HepG2 (cell line): ENCODE results near the gene SPIRE1. TPM values are rescaled to one million over a fixed set of nuclear protein-coding genes. Genes with fewer than 3 reads are reported as not detected.

Experiments
- ATAC-seq: fragments of 200-7000 bp; cut with Tn5 transposase; 3 replicates; pipeline ENCODE4 v1.9.1; 2020; ENCODE audit warnings: mild to moderate bottlenecking, moderate library complexity
- BruUV-seq: library from RNA; stranded (reverse); fragments of 400-500 nt; replicated peaks from 2 replicates; lab custom pipeline; 2021; lab: Mats Ljungman, UMichigan
- CTCF ChIA-PET: fragments of 300-600 bp; formaldehyde crosslinking; extraction: SDS; loops from one replicate; lab custom pipeline; 2021; ENCODE audit warnings: low total read pairs, inconsistent platforms, low intra/inter-chr PET ratio; lab: Yijun Ruan, JAX
- POLR2A ChIA-PET: fragments of 350-600 bp; sonication (Branson Sonifier 250); formaldehyde crosslinking; loops from one replicate; lab custom pipeline; 2020; ENCODE audit warnings: antibody characterized with exemption, inconsistent platforms; lab: Yijun Ruan, JAX
- DNase-seq: peaks from one replicate; pipeline ENCODE4 v3.0.0-alpha.2; 2015; ENCODE audit warnings: low spot score
- FAIRE-seq: peaks from 3 replicates; lab custom pipeline; 2011; peaks lifted over from hg19 to GRCh38; lab: Jason Lieb, UNC
- H2AFZ ChIP-seq: one replicate; pipeline ENCODE4 v1.6.1; 2011; ENCODE audit warnings: low read length, inconsistent platforms
- H3K27ac ChIP-seq: fragments of 300-600 bp; 3 replicates; pipeline ENCODE4 v1.8.0; 2011; ENCODE audit warnings: mixed run types, mild to moderate bottlenecking, mixed read lengths, low read length, inconsistent platforms; ENCODE audit not compliant: insufficient read depth; ENCODE audit errors: extremely low read length
- H3K27me3 ChIP-seq, 2 experiments: fragments of 200-600 bp in 1 of 2; 2 replicates in 1 of 2; 3 replicates in 1 of 2; pipeline versions ENCODE4 v1.6.0 to v1.8.0; 2011; ENCODE audit warnings: low read length in 2 of 2, mild to moderate bottlenecking in 2 of 2, moderate library complexity in 2 of 2, inconsistent platforms in 1 of 2; ENCODE audit not compliant: insufficient read depth in 2 of 2, control insufficient read depth in 1 of 2
- H3K36me3 ChIP-seq, 2 experiments: fragments of 200-600 bp in 1 of 2; replicated peaks in 1 of 2; 2 replicates in 1 of 2; 3 replicates in 1 of 2; pipeline versions ENCODE4 v1.5.1 to v1.8.0; 2011; ENCODE audit warnings: low read length in 2 of 2, inconsistent platforms in 1 of 2; ENCODE audit not compliant: insufficient read depth in 2 of 2, control insufficient read depth in 1 of 2
- H3K4me1 ChIP-seq: 2 replicates; pipeline ENCODE4 v1.5.1; 2012; ENCODE audit warnings: low read length, inconsistent platforms; ENCODE audit not compliant: insufficient read depth
- H3K4me2 ChIP-seq: 2 replicates; pipeline ENCODE4 v1.6.0; 2011; ENCODE audit warnings: low read depth, low read length, inconsistent platforms
- H3K4me3 ChIP-seq, 3 experiments: fragments of 200-600 bp in 1 of 3; sonication (generic), shearing (Covaris generic) in 1 of 3; replicated peaks in 1 of 3; 2 replicates each; pipeline ENCODE4 v1.5.1; 2011 to 2016; ENCODE audit warnings: low read length in 3 of 3, inconsistent platforms in 2 of 3, low read depth in 2 of 3, mild to moderate bottlenecking in 2 of 3, control low read depth in 1 of 3, mixed read lengths in 1 of 3; ENCODE audit not compliant: insufficient read depth in 1 of 3
- H3K79me2 ChIP-seq: one replicate; pipeline ENCODE4 v1.6.1; 2011; ENCODE audit warnings: low read length, inconsistent platforms; ENCODE audit not compliant: insufficient read depth
- H3K9ac ChIP-seq: 2 replicates; pipeline ENCODE4 v1.6.0; 2011; ENCODE audit warnings: mild to moderate bottlenecking, low read depth, low read length, inconsistent platforms; ENCODE audit not compliant: insufficient read depth
- H3K9me3 ChIP-seq: 2 replicates; pipeline ENCODE4 v1.5.1; 2012; ENCODE audit warnings: mild to moderate bottlenecking, low read length
- H4K20me1 ChIP-seq: 2 replicates; pipeline ENCODE4 v1.6.0; 2011; ENCODE audit warnings: inconsistent platforms, mild to moderate bottlenecking, low read length, moderate library complexity; ENCODE audit not compliant: insufficient read depth
- ARNT ChIP-seq: fragments of 450-650 bp; IDR thresholded peaks from 2 replicates; pipeline ENCODE4 v1.6.1; 2017
- CCDC6 ChIP-seq: sonication (generic); formaldehyde crosslinking; IDR thresholded peaks from 2 replicates; pipeline ENCODE4 v1.8.1; 2022; ENCODE audit warnings: mild to moderate bottlenecking, missing genetic modification reagents, moderate library complexity
- CEBPG ChIP-seq: IDR thresholded peaks from 2 replicates; pipeline ENCODE4 v1.6.1; 2016
- HNF4G ChIP-seq, 2 experiments: sonication (generic) in 1 of 2; formaldehyde crosslinking in 1 of 2; IDR thresholded peaks; 2 replicates each; pipeline versions ENCODE4 v1.4.0 to v1.6.1; 2011 to 2020; ENCODE audit warnings: borderline replicate concordance in 2 of 2, low read depth in 2 of 2, mild to moderate bottlenecking in 2 of 2, low read length in 1 of 2, missing genetic modification reagents in 1 of 2, moderate library complexity in 1 of 2
- HOXA5 ChIP-seq: sonication (generic); formaldehyde crosslinking; IDR thresholded peaks from 2 replicates; pipeline ENCODE4 v1.4.0; 2020; ENCODE audit warnings: missing genetic modification reagents
- KLF12 ChIP-seq: sonication (generic); formaldehyde crosslinking; IDR thresholded peaks from 2 replicates; pipeline ENCODE4 v1.4.0; 2020; ENCODE audit warnings: missing genetic modification reagents, borderline replicate concordance
- KLF13 ChIP-seq: sonication (generic); formaldehyde crosslinking; IDR thresholded peaks from 2 replicates; pipeline ENCODE4 v1.4.0; 2020; ENCODE audit warnings: mild to moderate bottlenecking, missing genetic modification reagents
- NR0B2 ChIP-seq: sonication (generic); formaldehyde crosslinking; IDR thresholded peaks from 2 replicates; pipeline ENCODE4 v1.4.0; 2020; ENCODE audit warnings: mild to moderate bottlenecking, missing genetic modification reagents
- PCBP2 ChIP-seq: fragments of 200-400 bp; formaldehyde crosslinking; optimal IDR thresholded peaks from 2 replicates; pipeline ENCODE3; 2018; ENCODE audit warnings: low read length, low read depth; ENCODE audit not compliant: poor library complexity, severe bottlenecking
- POGK ChIP-seq: sonication (generic); formaldehyde crosslinking; conservative IDR thresholded peaks from 2 replicates; pipeline ENCODE4 v1.8.0; 2022; ENCODE audit warnings: mild to moderate bottlenecking, moderate library complexity, missing genetic modification reagents
- PPARG ChIP-seq: conservative IDR thresholded peaks from 2 replicates; pipeline ENCODE4 v1.6.1; 2016; ENCODE audit warnings: missing biosample characterization, missing genetic modification reagents
- RBM39 ChIP-seq: fragments of 200-400 bp; formaldehyde crosslinking; IDR thresholded peaks from one replicate; pipeline ENCODE4 v1.6.1; 2018; ENCODE audit warnings: antibody characterized with exemption, mild to moderate bottlenecking, low read depth, low read length; ENCODE audit not compliant: poor library complexity, severe bottlenecking
- TBP ChIP-seq: sonication (generic); formaldehyde crosslinking; IDR thresholded peaks from 2 replicates; pipeline ENCODE4 v1.5.0; 2020; ENCODE audit warnings: missing genetic modification reagents
- ZFP90 ChIP-seq: sonication (generic); formaldehyde crosslinking; IDR thresholded peaks from 2 replicates; pipeline ENCODE4 v1.8.0; 2022; ENCODE audit warnings: missing genetic modification reagents, mild to moderate bottlenecking, inconsistent platforms, borderline replicate concordance
- ZFYVE20 ChIP-seq: sonication (generic); formaldehyde crosslinking; IDR thresholded peaks from 2 replicates; pipeline ENCODE4 v1.8.0; 2023; ENCODE audit warnings: low read depth, mild to moderate bottlenecking, moderate library complexity, missing genetic modification reagents, borderline replicate concordance
- ZNF260 ChIP-seq: sonication (generic); formaldehyde crosslinking; IDR thresholded peaks from 2 replicates; pipeline ENCODE4 v1.4.0; 2020; ENCODE audit warnings: missing genetic modification reagents, low read depth, mild to moderate bottlenecking, borderline replicate concordance
- ZNF354B ChIP-seq: sonication (generic); formaldehyde crosslinking; IDR thresholded peaks from 2 replicates; pipeline ENCODE4 v1.8.0; 2022; ENCODE audit warnings: mild to moderate bottlenecking, missing genetic modification reagents
- ZNF383 ChIP-seq: sonication (generic); formaldehyde crosslinking; IDR thresholded peaks from 2 replicates; pipeline ENCODE4 v1.4.0; 2020; ENCODE audit warnings: missing genetic modification reagents, mild to moderate bottlenecking, borderline replicate concordance
- ZNF44 ChIP-seq: sonication (generic); formaldehyde crosslinking; IDR thresholded peaks from 2 replicates; pipeline ENCODE4 v1.5.1; 2020; ENCODE audit warnings: mild to moderate bottlenecking, missing genetic modification reagents
- ZNF557 ChIP-seq: sonication (generic); formaldehyde crosslinking; IDR thresholded peaks from 2 replicates; pipeline ENCODE4 v1.4.0; 2020; ENCODE audit warnings: missing genetic modification reagents
- ZNF597 ChIP-seq: sonication (generic); formaldehyde crosslinking; IDR thresholded peaks from 2 replicates; pipeline ENCODE4 v1.5.0; 2020; ENCODE audit warnings: missing genetic modification reagents
- WGBS: methylation state at CpG from one replicate; pipeline ENCODE4 v1.1.6; 2017; ENCODE audit warnings: low lambda C conversion rate; 5-methylcytosine and 5-hydroxymethylcytosine counted together
- in situ Hi-C: cut with HindIII; loops from 2 replicates; pipeline ENCODE4 v1.10.0; 2017; ENCODE audit warnings: low pct_unique_long_range_greater_than_20kb; ENCODE audit not compliant: extremely low pct_ligation_motif_present
- intact Hi-C: fragments of 100-400 bp; cut with micrococcal nuclease; formaldehyde crosslinking; loops from one replicate; pipeline ENCODE4 v1.10.0; 2022; ENCODE audit not compliant: unreplicated experiment
- polyA plus RNA-seq, 8 experiments: library from polyadenylated mRNA; depleted of rRNA in 3 of 8; stranded (reverse) in 7 of 8; unstranded in 1 of 8; fragments of >200 nt; fragmentation: Illumina TruSeq in 4 of 8; extraction: Trizol in 4 of 8; gene quantifications; 2 replicates each; pipeline versions ENCODE4 v1.2.1 to v1.2.3, GENCODE V29; 2011 to 2016; ENCODE audit warnings: low read depth in 4 of 8, missing spikeins in 1 of 8, mixed read lengths in 1 of 8; ENCODE audit not compliant: insufficient read depth in 1 of 8
- total RNA-seq, 5 experiments: library from RNA; depleted of rRNA; stranded (reverse); fragments of >200 nt; fragmentation: Illumina TruSeq; extraction: Trizol; gene quantifications; 2 replicates each; pipeline ENCODE4 v1.2.3, GENCODE V29; 2016; ENCODE audit warnings: low read depth in 1 of 5
- TF ChIP-seq, protein P1 (sequence below): fragments of 450-650 bp; IDR thresholded peaks from 2 replicates; pipeline ENCODE4 v1.6.1; 2017

The SPIRE1 gene
- total and polyA plus RNA-seq, 2 of the 13 experiments (the other 11 are each of a cell fraction or from before 2014, with no cell fraction given), result 9.9 to 21.3 TPM

GRCh38 chr18:12477606-12478005 is 180.3 kb downstream of the SPIRE1 start (continued):
- TF ChIP-seq POGK (CRISPR knock-in tag) (no peak), ZNF44 (CRISPR knock-in tag) (no peak), ARNT (no peak), ZNF354B (CRISPR knock-in tag) (no peak), ZNF557 (CRISPR knock-in tag) (no peak), NR0B2 (no peak), CEBPG (no peak), KLF13 (CRISPR knock-in tag) (no peak), CCDC6 (no peak), PPARG (CRISPR knock-in tag) (no peak), ZFYVE20 (CRISPR knock-in tag) (no peak), ZNF260 (no peak)

DNA sequence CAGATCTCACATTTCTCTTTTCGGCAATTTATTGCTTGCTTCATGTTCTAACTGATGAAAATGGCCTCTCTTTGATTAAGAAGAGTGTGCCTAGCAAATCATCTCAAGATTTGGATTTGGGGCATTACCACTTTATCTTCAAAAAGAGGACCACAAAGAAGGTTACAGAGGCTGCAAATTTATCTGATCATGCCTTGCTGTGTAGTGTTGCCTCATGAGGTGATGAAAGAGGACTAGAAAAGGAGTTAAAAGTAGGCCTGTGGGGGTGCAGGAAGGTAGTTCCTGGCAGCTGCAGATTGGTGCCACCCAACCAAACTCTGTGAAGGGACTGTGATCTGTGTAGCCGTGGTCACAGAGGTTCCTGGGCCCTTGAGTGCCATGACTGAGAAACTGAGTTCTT is 181.0 kb downstream of the SPIRE1 start:
- POLR2A ChIA-PET, result no interaction called here
- Histone ChIP-seq H3K27me3 (no peaks in the 10 kb centered on the region), H3K4me3 (no peak overlapping the region), H3K36me3 (peaks cover 4 to 10% of the 10 kb centered on the region in 2 experiments; a peak in 3 of 5 replicates), H3K9me3 (no peaks in the 10 kb centered on the region), H3K9ac (no peak overlapping the region), H3K4me2 (no peak overlapping the region), H3K4me1 (no peaks in the 10 kb centered on the region), H4K20me1 (no peaks in the 10 kb centered on the region), H2AFZ (no peak overlapping the region), H3K27ac (no peak overlapping the region), H3K79me2 (no peaks in the 10 kb centered on the region)
- FAIRE-seq, result no peak
- WGBS, result 90% methylated on average over 2 of the region's 2 CpGs
- CTCF ChIA-PET, result no interaction called here
- in situ Hi-C loops (no loop called here), intact Hi-C loops (no loop called here)
- no peak for ATAC-seq
- BruUV-seq, result no TSS peak
- DNase-seq, result no peak
- TF ChIP-seq ZNF383 (CRISPR knock-in tag) (no peak), KLF12 (CRISPR knock-in tag) (no peak), ZNF597 (no peak), HOXA5 (no peak), PCBP2 (no peak), TBP (no peak), RBM39 (no peak), ZFP90 (no peak), HNF4G (IDR thresholded peaks at IDR 0.05; ENCODE audit: borderline replicate concordance, low read depth, low read length) (no peak), HNF4G (CRISPR knock-in tag; IDR thresholded peaks at IDR 0.05; ENCODE audit: borderline replicate concordance, low read depth) (no peak)
- TF ChIP-seq, protein P1, sequence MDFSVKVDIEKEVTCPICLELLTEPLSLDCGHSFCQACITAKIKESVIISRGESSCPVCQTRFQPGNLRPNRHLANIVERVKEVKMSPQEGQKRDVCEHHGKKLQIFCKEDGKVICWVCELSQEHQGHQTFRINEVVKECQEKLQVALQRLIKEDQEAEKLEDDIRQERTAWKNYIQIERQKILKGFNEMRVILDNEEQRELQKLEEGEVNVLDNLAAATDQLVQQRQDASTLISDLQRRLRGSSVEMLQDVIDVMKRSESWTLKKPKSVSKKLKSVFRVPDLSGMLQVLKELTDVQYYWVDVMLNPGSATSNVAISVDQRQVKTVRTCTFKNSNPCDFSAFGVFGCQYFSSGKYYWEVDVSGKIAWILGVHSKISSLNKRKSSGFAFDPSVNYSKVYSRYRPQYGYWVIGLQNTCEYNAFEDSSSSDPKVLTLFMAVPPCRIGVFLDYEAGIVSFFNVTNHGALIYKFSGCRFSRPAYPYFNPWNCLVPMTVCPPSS, result no peak
